ENCODE measurements around the gene PDE1C.

PDE1C gene

GRCh38 chr7:31761646-31762045 is 308.6 kb downstream of the PDE1C start:
- no peak for DNase-seq

- DNase-seq: no peak
These were observed 311.5 kb downstream of the PDE1C start for GRCh38 chr7:31758755-31759154.

GRCh38 chr7:31751726-31752125 is 318.5 kb downstream of the PDE1C start:
- DNase-seq: no peak

- no peak for DNase-seq
These were observed 322.1 kb downstream of the PDE1C start for GRCh38 chr7:31748084-31748483.

GRCh38 chr7:31747553-31747952 is 322.7 kb downstream of the PDE1C start:
- no peak for DNase-seq

- DNase-seq: peak; percentile 58
These were observed 325.8 kb downstream of the PDE1C start for GRCh38 chr7:31744294-31744874.

- no peak for DNase-seq
These were observed 328.4 kb downstream of the PDE1C start for GRCh38 chr7:31741852-31742251.

- peak; percentile 65 for DNase-seq
These were observed 333.9 kb downstream of the PDE1C start for GRCh38 chr7:31735991-31736982.

- no peak for DNase-seq
These were observed 335.8 kb downstream of the PDE1C start for GRCh38 chr7:31734456-31734855.

GRCh38 chr7:31729195-31729804 is 340.9 kb downstream of the PDE1C start:
- no peak for DNase-seq

GRCh38 chr7:31724696-31725095 is 345.5 kb downstream of the PDE1C start:
- DNase-seq: no peak

- DNase-seq: no peak
These were observed 349.8 kb downstream of the PDE1C start for GRCh38 chr7:31720366-31720765.

- no peak for DNase-seq
These were observed 353.9 kb downstream of the PDE1C start for GRCh38 chr7:31716355-31716754.

GRCh38 chr7:31710171-31710570 is 360.0 kb downstream of the PDE1C start:
- DNase-seq: no peak

GRCh38 chr7:31707089-31707488 is 363.1 kb downstream of the PDE1C start:
- no peak for DNase-seq

- no peak for DNase-seq
These were observed 364.8 kb downstream of the PDE1C start for GRCh38 chr7:31705377-31705776.

- no peak for DNase-seq
These were observed 367.9 kb downstream of the PDE1C start for GRCh38 chr7:31702354-31702753.

Data from NCI-H226 (cell line).